SHP77 (cell line): ENCODE results near the gene PNKD.
A peak's percentile ranks its signal among the peaks of the same experiment; 100 is the strongest.

Experiments used
- DNase-seq, 2 experiments: peaks; one replicate each; lab custom pipeline; 2025; lab: John Stamatoyannopoulos, UW

PNKD gene

GRCh38 chr2:218315397-218315796 lies 45.1 kb downstream of the PNKD start:
- DNase-seq = no peak

DNA sequence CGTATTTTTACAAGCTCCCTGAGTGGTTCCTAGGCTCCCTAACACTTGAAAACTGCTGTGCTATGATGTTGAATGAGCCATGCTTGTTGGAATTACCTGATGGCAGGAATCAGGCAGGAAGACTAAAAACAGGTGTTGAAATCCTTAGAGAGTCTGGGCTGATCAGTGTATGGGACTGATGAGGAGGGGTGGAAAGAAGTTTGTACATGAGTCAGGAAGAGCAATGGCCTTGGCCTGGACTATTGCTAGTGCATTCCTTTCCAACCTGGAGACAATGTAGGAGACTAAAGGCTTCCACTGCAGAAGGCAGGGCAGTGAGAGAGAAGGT lies 46.9 kb downstream of the PNKD start:
- no peak for DNase-seq

DNA sequence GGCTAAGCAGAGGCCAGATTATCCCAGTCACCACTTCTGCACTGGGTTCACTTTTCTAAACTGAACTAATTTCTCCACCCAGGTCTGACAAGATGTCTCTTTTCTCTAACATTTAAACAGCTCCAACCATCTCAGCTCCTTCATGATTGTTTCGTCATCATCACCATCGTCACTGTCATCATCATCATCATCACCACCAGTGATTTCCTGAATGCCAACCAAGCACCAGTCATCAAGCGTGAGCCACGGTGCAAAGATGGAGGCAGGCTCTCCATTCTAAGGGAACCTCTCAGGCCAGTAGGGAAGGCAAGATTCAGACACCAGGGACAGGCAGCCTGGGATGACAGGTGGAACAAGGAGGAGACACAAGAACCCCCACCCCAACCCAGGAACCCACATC lies 47.5 kb downstream of the PNKD start:
- no peak for DNase-seq

- no peak for DNase-seq
Measured at GRCh38 chr2:218318241-218318640, 47.9 kb downstream of the PNKD start.

DNA sequence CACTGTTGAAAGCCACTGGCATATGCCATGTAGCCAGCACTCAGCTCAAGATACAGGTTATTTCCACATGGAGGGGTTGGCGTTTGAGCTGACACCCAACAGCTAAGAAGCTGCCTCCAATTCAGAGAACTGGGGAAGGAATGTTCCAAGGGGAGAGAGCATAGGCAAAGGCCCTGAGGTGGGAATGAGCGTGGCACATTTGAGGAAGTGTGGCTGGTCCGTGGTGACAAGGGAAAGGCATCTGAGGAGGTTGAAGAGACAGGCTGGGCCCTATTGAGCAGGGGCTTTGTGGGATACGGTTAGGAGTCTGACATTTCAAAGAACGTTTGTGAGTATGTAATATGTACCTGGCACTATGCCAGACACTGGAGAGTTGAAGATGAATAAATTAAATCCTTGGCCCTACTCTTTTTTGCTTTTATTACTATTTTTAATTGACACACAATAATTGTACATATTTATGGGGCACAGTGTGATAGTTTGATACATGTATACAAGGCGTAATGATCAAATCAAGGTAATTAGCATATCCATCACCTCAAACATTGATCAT lies 49.6 kb downstream of the PNKD start:
- DNase-seq = no peak

- no peak for DNase-seq
Measured at GRCh38 chr2:218320704-218321336, 50.5 kb downstream of the PNKD start.

DNA sequence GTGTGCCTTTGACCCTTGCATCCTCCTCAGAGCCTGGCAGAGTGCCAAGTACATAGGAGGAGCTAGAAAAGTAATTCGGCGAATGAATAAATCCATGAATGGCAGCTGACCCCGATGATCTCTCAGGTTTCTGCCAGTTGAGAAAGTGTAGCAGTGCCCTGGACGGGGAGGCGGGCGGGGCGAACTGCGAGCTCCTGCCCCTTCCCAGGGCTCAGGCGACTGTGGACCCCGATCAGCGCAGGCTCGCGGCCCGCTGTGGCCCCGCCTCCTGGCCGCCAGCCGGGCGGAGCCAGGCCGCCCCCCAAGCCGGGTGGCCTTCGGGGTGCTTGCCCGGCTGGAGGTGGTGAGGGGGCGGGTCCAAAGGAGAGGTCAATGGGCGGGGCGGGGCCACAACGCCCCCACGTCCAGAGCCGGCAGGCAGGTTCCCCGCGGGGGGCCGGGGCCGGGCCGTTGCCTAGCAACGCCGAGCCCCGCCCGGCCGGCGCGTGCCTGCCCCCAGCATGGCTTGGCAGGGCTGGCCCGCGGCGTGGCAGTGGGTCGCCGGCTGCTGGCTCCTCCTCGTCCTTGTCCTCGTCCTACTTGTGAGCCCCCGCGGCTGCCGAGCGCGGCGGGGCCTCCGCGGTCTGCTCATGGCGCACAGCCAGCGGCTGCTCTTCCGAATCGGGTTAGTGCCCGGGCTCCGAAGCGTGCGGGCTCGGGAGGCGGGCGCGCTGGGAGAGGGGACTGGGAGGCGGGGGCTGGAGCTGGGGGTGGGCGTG lies 52.6 kb downstream of the PNKD start:
- peak; percentile 70 to 79 for DNase-seq

DNA sequence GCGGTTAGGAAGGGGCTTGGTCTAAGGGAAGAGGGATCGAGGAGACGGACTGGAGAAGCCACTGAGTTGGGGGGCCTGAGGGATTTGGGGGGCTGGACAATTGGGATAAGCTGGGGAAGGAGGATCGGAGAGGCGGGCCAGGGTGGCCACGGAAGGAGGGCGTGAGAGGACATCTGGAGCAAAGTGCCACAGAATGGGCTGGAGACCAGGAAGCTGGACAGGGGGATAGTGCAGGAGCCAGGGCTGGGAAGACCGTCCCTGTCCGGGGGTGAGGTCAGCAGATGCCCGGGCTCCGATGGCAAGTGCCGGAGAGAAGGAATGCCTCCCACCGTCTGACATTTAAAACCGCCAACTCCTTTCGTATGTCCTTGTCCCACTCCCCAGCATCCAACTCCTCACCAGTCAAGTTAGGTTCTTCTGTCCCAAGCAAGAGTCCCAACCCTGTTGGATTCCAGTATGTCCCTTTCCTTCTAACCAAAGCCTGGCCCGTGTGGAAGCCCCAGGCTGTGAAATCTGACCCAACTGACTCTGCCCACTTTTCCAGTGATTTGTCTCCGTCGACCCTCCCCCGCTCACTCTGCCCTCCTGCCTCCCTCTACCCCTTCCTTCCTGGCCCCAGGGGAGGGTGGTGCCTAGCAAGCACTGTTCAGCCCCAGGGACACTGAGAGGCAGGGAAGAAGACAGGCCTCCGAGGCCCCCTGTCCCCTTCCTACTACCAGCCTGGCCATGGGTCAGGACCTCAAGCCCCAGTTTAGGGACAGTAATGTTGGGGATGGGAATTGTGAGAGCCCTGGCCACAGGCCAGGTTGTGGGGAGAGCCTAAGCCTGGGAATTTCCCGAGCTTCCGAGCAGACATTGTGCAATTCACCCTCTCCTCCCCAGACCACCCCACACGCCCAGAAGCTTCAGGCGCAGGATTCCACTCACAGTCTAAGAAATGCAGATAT lies 53.5 kb downstream of the PNKD start:
- peak in 1 of 2 experiments; percentile 43 for DNase-seq

DNA sequence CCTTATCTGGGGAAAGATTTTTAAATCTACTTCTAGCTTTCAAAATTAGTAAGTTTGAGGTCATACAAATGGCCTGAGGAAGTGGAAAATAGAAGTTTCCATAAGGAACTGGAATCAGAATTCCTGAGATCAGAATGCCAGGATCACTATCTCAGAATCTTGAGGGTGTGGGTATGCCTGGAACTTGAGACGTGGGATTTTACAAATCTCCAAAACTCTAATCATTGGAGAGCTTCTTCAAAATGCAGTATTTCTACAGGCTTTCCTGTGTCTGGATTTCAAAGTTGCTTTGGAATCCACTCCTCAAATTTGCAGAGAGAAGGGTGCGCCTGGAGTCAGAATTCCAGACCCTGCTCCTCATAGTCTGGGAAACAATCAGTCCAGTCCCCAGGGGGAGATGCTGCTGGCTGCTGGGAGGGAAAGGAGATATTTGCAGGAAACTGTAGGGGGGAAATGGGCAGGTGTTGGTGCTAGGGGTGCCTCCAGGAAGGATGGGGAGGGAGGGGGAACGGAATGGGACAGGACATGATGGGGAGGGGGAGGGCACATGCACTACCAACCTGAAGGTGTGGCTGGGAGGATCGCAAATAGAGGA lies 55.3 kb downstream of the PNKD start:
- DNase-seq = no peak

DNA sequence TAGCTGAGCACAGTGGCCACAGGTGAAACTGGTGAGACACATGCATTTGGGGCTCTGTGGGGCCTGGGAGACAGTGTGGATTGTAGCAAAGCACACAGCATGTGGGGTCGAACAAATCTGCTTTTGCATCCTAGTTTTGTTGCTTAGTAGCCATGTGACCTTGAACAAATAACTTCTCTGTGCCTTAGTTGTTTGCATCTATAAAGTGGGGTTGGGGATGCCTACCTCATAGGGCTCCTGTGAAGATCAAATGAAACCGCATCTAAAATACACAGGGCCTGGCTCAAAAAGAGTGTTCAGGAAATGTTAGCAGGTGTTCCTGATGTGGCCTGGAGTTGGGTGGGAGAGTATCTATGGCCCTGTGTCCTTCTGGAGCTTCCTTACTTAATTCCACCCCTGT lies 56.0 kb downstream of the PNKD start:
- DNase-seq = no peak

GRCh38 chr2:218327451-218328210 lies 57.3 kb downstream of the PNKD start:
- no peak for DNase-seq

- DNase-seq = no peak
Measured at GRCh38 chr2:218328294-218328693, 58.0 kb downstream of the PNKD start.

DNA sequence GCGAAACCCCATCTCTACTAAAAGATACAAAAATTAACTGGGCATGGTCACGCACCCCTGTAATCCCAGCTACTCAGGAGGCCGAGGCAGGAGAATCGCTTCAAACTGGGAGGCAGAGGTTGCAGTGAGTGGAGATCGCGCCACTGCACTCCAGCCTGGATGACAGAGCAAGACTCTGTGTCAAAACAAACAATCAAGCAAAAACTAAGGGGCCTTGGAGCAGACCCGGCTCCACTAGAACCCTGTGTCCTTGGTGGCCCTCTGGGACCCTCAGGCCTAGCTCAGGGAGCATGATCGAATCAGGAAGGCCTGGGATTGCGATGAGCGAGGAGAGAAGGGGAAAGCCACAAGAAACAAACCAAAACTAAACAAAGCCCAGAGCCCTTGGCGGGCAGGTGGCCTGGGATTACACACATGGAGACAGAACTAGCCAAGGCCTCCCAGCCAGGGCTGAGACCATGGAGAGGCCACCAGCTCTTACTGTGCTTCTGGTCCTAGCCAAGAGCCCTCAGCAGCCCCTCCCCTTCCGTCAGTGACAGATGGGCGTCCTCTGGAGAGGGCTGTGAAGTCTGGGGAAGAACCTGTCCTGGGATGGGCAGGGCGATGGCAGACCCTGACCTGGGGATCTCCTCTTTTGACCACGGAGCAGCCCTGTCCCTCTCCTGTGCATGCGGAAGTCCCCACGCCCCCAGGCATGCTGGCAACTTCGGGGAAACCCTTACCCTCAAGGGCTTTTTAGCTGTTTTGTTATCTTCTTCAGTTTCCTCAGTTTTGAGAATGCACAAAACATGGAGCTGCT lies 58.9 kb downstream of the PNKD start:
- DNase-seq = no peak

DNA sequence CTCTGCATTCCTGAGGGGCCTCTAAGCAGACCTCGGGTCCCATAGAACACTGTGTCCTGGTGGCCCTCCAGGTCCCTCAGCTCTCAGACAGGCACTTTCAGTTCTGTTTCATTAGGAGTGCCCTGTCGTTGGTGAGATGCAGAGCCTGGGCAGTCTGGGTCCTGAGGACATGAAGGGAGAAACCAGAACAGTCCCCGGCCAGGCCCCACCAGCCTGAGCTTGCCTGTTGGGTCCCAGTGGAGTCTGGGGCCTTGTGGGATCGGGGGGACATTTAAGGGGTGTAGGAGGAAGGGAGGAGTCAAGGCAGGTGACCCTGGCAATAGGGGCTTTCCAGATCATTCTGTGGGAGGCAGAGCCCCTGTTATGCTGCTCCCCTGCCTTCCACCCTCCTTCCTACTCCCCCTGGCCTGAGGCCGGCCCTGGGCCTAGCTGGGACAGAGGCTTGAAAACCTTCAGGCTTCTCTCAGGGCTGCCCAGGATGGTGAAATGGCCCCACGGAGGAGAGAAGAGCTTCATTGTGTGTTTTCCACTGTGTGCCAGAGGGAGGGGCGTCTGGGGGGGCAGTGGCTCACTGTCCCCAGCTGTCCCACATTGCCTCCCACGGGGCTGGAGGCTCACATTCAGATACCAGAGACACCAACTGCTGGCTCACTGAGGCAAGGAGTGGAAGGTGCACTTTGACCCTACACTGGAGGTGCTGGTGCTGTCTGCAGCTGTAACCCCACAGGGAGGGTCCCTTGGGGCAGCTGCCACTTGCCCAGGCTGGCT lies 59.7 kb downstream of the PNKD start:
- no peak for DNase-seq

DNA sequence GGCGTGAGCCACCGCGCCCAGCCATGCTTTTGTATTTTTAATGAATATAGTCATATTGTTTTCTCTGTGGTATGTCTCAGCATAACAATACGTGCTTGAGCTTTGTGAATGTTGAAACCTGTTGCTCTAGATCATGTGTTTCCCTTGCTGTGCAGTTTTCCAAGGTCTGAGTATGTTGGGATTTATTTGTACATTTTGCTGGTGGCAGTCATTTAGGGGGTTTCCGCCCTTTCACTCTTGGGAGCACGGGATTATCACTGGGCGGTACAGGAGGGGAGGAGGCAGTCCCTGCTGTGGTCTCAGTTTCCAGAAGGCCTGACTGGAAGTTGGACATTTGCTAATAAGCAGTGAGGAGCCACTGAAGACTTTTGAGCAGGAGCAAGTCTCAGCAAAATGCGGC lies 61.4 kb downstream of the PNKD start:
- DNase-seq = no peak

GRCh38 chr2:218332288-218332687 lies 62.0 kb downstream of the PNKD start:
- DNase-seq = no peak

DNA sequence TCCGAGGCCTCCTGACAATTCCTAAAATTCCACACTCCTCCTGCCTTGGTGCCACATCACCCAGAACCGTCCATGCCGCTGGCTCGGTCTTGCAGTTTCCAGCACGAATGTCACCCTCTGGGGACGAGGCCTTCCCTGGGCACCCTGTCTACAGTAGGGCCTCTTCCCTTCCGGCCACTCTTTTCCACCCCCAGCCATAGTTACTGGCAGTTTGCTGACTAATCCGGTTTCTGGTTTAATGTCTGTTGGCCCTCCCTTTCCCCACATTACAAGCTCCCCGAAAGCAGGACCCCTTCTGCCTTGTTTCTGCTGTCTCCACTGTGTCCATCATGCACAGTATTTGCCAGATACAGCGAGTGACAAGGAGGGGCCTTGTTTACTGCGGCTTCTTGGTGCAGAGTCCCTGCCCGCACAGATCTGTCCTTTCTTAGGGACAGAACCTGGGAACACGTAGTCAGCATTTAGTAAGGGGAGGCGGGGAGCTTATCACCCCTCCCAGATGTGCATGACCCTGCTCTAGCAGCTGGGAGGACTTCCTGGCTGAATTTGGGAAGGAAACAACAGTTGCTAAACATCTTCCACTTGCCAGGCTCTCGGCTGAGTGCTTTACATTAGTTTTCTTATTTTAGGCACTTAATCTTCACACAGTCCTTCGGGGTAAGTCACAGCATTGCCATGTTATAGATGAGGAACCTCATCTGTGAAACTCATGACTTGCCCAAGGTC lies 62.8 kb downstream of the PNKD start:
- no peak for DNase-seq

DNA sequence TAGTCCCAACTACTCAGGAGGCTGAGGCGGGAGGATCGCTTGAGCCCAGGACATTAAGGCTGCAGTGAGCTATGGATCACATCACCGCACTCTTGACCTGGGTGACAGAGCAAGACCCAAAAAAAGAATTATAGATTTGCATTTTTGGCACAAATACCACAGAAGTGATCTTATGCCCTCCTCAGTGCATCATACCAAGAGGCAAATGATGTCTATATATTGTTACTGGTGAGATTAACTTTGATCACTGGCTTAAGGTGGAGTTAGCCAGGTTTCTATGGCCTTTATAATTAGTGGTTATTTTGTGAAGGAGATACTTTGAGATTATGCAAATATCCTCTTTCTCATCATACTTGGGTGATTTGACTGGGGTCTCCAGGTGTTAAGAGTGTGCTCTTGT lies 64.2 kb downstream of the PNKD start:
- DNase-seq = no peak

- DNase-seq = no peak
Measured at GRCh38 chr2:218340656-218341055, 70.3 kb downstream of the PNKD start.
